ENCODE data around the gene DOC2B. TPM values are rescaled to one million over a fixed set of nuclear protein-coding genes. Genes with fewer than 3 reads are reported as not detected.

The DOC2B gene
- total and polyA plus RNA-seq, 11 donors, result 1.7 to 13.0 (median 5.8) TPM

DNA sequence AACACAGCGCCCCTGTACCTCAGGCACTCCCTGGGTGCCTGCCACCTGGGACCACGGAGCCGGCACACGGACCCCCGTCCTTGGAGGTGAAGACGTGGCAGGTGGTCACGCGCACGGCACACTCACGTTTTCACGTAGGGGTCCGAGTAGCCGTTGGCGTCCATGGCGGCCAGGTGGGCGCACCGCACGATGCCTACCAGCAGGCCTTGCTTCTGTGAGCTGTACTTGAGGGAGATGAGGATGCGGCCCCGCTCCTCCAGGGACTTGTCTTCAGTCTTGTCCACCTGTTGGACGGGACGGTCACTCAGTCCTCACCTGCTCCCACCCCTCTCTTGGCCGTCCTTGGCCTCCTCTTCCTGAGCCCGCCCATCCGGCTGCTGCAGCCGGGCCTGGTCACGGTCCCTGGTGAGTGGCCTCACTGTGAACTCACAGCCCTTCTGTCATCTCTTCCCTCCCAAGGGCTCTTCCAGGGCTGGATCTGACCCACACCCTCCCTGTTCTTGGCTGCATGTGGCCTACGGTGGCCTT is 25.3 kb downstream of the DOC2B start:
- Histone ChIP-seq H3K4me1 (no peaks in the 10 kb centered on the region), H3K27ac (no peak overlapping the region), H3K9me3 (no peaks in the 10 kb centered on the region), H3K4me3 (no peak overlapping the region), H3K27me3 (peaks cover 0 to 4% (median 0%) of the 10 kb centered on the region in 9 donors), H3K36me3 (peaks cover 0 to 25% (median 3%) of the 10 kb centered on the region in 9 donors)
- 92 to 95% (median 94%) methylated on average over 27 to 28 of the region's 28 CpGs for WGBS, 4 donors
- TF ChIP-seq, protein P1, sequence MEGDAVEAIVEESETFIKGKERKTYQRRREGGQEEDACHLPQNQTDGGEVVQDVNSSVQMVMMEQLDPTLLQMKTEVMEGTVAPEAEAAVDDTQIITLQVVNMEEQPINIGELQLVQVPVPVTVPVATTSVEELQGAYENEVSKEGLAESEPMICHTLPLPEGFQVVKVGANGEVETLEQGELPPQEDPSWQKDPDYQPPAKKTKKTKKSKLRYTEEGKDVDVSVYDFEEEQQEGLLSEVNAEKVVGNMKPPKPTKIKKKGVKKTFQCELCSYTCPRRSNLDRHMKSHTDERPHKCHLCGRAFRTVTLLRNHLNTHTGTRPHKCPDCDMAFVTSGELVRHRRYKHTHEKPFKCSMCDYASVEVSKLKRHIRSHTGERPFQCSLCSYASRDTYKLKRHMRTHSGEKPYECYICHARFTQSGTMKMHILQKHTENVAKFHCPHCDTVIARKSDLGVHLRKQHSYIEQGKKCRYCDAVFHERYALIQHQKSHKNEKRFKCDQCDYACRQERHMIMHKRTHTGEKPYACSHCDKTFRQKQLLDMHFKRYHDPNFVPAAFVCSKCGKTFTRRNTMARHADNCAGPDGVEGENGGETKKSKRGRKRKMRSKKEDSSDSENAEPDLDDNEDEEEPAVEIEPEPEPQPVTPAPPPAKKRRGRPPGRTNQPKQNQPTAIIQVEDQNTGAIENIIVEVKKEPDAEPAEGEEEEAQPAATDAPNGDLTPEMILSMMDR (IDR thresholded peaks at IDR 0.05), result no peak
- no peak for TF ChIP-seq POLR2A (IDR thresholded peaks at IDR 0.05)
- peak in 3 of 5 donors; percentile 12 to 20 (median 15) for DNase-seq
- intact Hi-C loops (cut with DNase I), result no loop called here
- no peak for ATAC-seq

DNA sequence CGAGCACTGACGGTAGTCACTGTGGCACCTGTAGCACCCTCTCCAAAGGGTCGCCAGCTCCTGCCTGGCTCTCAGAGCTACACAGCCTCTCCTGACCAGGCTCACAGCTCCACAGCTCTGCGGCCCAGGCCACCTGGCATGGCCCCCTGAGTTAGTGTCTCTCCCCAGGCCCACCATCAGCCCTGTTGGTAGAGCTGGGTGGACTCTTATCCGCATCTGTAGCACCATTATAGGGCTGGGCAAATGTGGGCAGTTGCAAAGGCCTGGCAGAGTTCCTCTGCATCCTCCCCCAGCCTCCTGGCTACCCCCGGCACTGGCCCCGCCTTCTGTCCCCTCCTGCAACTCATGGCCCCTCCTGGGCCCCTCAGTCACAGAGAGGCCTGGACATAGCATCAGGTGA is 25.9 kb downstream of the DOC2B start:
- Histone ChIP-seq H3K27ac (no peak overlapping the region), H3K4me3 (no peak overlapping the region), H3K27me3 (peaks cover 0 to 4% (median 0%) of the 10 kb centered on the region in 9 donors), H3K36me3 (peaks cover 0 to 25% (median under 1%) of the 10 kb centered on the region in 9 donors), H3K4me1 (no peaks in the 10 kb centered on the region), H3K9me3 (no peaks in the 10 kb centered on the region)
- DNase-seq (peak in 3 of 5 donors; percentile 8 to 48 (median 13)), ATAC-seq (no peak)
- no peak for TF ChIP-seq POLR2A (IDR thresholded peaks at IDR 0.05)
- TF ChIP-seq, protein P1 (IDR thresholded peaks at IDR 0.05), result no peak
- intact Hi-C loops (cut with DNase I), result no loop called here
- WGBS, 4 donors, result 83 to 90% (median 88%) methylated on average over 5 to 7 of the region's 7 CpGs

DNA sequence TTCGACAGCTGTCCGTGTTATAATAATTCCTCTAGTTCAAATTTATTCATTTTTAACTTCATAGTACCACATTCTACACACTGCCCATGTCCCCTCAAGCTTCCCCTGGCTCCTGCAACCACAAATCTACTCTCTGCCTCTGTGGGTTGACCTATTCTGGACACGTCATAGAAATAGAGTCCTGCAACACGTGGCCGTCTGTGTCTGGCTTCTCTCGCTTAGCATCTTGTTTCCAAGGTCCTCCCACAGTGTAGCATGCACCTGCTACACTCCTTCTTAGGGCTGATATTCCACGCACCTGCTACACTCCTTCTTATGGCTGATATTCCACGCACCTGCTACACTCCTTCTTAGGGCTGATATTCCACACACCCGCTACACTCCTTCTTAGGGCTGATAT is 27.6 kb downstream of the DOC2B start:
- Histone ChIP-seq H3K4me3 (no peak overlapping the region), H3K9me3 (no peaks in the 10 kb centered on the region), H3K27me3 (peaks cover 0 to 4% (median 0%) of the 10 kb centered on the region in 9 donors), H3K36me3 (peaks cover 0 to 28% (median 0%) of the 10 kb centered on the region in 9 donors), H3K27ac (no peak overlapping the region), H3K4me1 (no peaks in the 10 kb centered on the region)
- WGBS, 4 donors, result 85 to 88% (median 87%) methylated on average over 9 of the region's 9 CpGs
- DNase-seq, result peak in 1 of 5 donors; percentile 1
- TF ChIP-seq, protein P1 (IDR thresholded peaks at IDR 0.05), result no peak
- no peak for TF ChIP-seq POLR2A (IDR thresholded peaks at IDR 0.05)
- ATAC-seq, result no peak
- intact Hi-C loops (cut with DNase I), result no loop called here

DNA sequence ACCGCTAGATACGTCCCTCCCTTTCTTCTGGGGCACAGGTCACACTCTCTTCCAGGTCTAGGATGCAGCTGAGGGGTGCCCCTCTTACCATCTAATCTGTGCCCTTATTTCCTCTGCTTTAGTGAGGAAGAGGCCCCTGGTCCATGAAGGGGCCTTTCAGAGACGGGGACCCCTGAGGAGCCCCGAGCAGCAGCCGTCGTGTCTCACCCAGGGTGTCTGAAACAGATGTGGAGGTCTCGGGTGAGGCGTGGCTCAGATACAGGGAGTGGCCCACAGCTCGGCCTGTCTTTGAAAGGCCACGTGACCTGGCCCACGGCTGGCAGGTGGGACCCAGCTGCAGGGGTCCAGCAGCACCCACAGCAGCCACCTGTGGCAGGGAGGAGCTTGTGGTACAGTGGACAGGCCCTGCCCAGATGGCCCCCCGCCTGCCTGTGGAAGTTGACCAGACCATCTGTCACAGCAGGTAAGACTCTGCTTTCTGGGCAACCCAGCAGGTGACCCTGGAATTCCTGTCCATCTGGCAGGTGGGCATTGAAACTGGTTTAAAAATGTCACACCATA is 28.5 kb downstream of the DOC2B start:
- peaks cover 0 to 28% (median 0%) of the 10 kb centered on the region in 9 donors for H3K36me3 ChIP-seq
- peak in 3 of 5 donors; percentile 1 to 33 (median 11) for DNase-seq

More for the DNA sequence above, 28.5 kb downstream of the DOC2B start:
- Histone ChIP-seq H3K27me3 (peaks cover 0 to 4% (median 0%) of the 10 kb centered on the region in 9 donors), H3K27ac (no peak overlapping the region), H3K4me1 (no peaks in the 10 kb centered on the region), H3K4me3 (no peak overlapping the region), H3K9me3 (no peaks in the 10 kb centered on the region)
- intact Hi-C loops (cut with DNase I), result no loop called here
- WGBS, 4 donors, result 87 to 91% (median 88%) methylated on average over 8 to 12 of the region's 12 CpGs
- no peak for ATAC-seq
- TF ChIP-seq POLR2A (IDR thresholded peaks at IDR 0.05), result no peak
- TF ChIP-seq, protein P1 (IDR thresholded peaks at IDR 0.05), result no peak

Measured in heart left ventricle (tissue), 16 donors.